Activated T-cell treated with anti-CD3 and anti-CD28 coated beads, Interleukin-2, amount 50 U/mL, for 24 hours (primary cell): ENCODE data around the gene IL32.
A peak's percentile ranks its signal among the peaks of the same experiment; 100 is the strongest.

ENCODE experiments used
- DNase-seq: peaks from one replicate; pipeline ENCODE4 v3.0.0-alpha.2; 2020
- H3K27ac Mint-ChIP-seq: 2 replicates; pipeline ENCODE4 v1.8.0; 2020; ENCODE audit warnings: mild to moderate bottlenecking, mixed read lengths
- H3K27me3 Mint-ChIP-seq: 2 replicates; pipeline ENCODE4 v1.8.0; 2020; ENCODE audit warnings: mixed read lengths
- H3K36me3 Mint-ChIP-seq: 2 replicates; pipeline ENCODE4 v1.8.0; 2020; ENCODE audit warnings: low read depth, mixed read lengths
- H3K4me1 Mint-ChIP-seq: 2 replicates; pipeline ENCODE4 v1.8.0; 2020; ENCODE audit warnings: low read depth, mixed read lengths
- H3K4me3 Mint-ChIP-seq: 2 replicates; pipeline ENCODE4 v1.8.0; 2020; ENCODE audit warnings: mild to moderate bottlenecking, moderate library complexity, mixed read lengths
- H3K9me3 Mint-ChIP-seq: 2 replicates; pipeline ENCODE4 v1.8.0; 2020; ENCODE audit warnings: mixed read lengths

Gene IL32

GRCh38 chr16:3065069-3065741 lies at the start of gene IL32:
IL32 (plus strand) TSS chr16:3065640; CDS start chr16:3065812, 172 bp downstream.
- Mint-ChIP-seq H3K4me1 (peaks cover 65% of the 10 kb centered on the region), H3K36me3 (peaks cover 47% of the 10 kb centered on the region), H3K27me3 (no peaks in the 10 kb centered on the region), H3K4me3 (peak within 1 kb of the TSS; percentile 100), H3K27ac (peak within 1 kb of the TSS; percentile 99), H3K9me3 (no peaks in the 10 kb centered on the region)
- peak; percentile 83 for DNase-seq

GRCh38 chr16:3015865-3016521 lies 49.4 kb upstream of the IL32 start:
- DNase-seq, result no peak
- H3K4me1 Mint-ChIP-seq, result peaks cover 21% of the 10 kb centered on the region
- H3K9me3 Mint-ChIP-seq, result no peaks in the 10 kb centered on the region
- H3K27ac Mint-ChIP-seq, result no peak overlapping the region
- H3K4me3 Mint-ChIP-seq, result no peak overlapping the region
- peaks cover 32% of the 10 kb centered on the region for H3K27me3 Mint-ChIP-seq
- no peaks in the 10 kb centered on the region for H3K36me3 Mint-ChIP-seq

- Mint-ChIP-seq H3K4me3 (no peak overlapping the region), H3K36me3 (peaks cover 1% of the 10 kb centered on the region), H3K4me1 (peaks cover 34% of the 10 kb centered on the region), H3K27ac (no peak overlapping the region), H3K9me3 (no peaks in the 10 kb centered on the region), H3K27me3 (peaks cover 28% of the 10 kb centered on the region)
- no peak for DNase-seq
These were observed 48.1 kb upstream of the IL32 start for GRCh38 chr16:3017344-3017743.

GRCh38 chr16:3017794-3018506 lies 47.5 kb upstream of the IL32 start, which contains the start of gene CLDN6:
CLDN6 (minus strand) TSS chr16:3018183; CDS start chr16:3016021, 2,162 bp downstream.
- Mint-ChIP-seq H3K27me3 (peaks cover 23% of the 10 kb centered on the region), H3K27ac (no peak within 1 kb of the TSS), H3K4me3 (no peak within 1 kb of the TSS), H3K4me1 (peaks cover 36% of the 10 kb centered on the region), H3K36me3 (peaks cover 1% of the 10 kb centered on the region), H3K9me3 (no peaks in the 10 kb centered on the region)
- DNase-seq, result no peak

GRCh38 chr16:3019594-3020246 lies 45.7 kb upstream of the IL32 start:
- H3K27me3 Mint-ChIP-seq, result peaks cover 16% of the 10 kb centered on the region
- H3K4me3 Mint-ChIP-seq, result peak overlapping the region; percentile 88
- no peaks in the 10 kb centered on the region for H3K9me3 Mint-ChIP-seq
- DNase-seq, result no peak
- H3K27ac Mint-ChIP-seq, result peak overlapping the region; percentile 87
- peaks cover 48% of the 10 kb centered on the region for H3K4me1 Mint-ChIP-seq
- H3K36me3 Mint-ChIP-seq, result peaks cover 5% of the 10 kb centered on the region

- Mint-ChIP-seq H3K9me3 (no peaks in the 10 kb centered on the region), H3K27ac (peak within 1 kb of the TSS; percentile 99), H3K4me1 (peaks cover 52% of the 10 kb centered on the region), H3K36me3 (peaks cover 5% of the 10 kb centered on the region), H3K4me3 (peak within 1 kb of the TSS; percentile 88), H3K27me3 (peaks cover 14% of the 10 kb centered on the region)
- DNase-seq, result peak; percentile 80
These were observed 45.2 kb upstream of the IL32 start, which contains the start of gene TNFRSF12A for GRCh38 chr16:3020247-3020603. TNFRSF12A (plus strand) TSS chr16:3020368; CDS start chr16:3020398, 30 bp downstream.

GRCh38 chr16:3020604-3021448 lies 44.6 kb upstream of the IL32 start:
- peak overlapping the region; percentile 99 for H3K27ac Mint-ChIP-seq
- DNase-seq, result peak; percentile 70
- H3K36me3 Mint-ChIP-seq, result peaks cover 11% of the 10 kb centered on the region
- peaks cover 56% of the 10 kb centered on the region for H3K4me1 Mint-ChIP-seq
- H3K27me3 Mint-ChIP-seq, result peaks cover 14% of the 10 kb centered on the region
- peak overlapping the region; percentile 88 for H3K4me3 Mint-ChIP-seq
- H3K9me3 Mint-ChIP-seq, result no peaks in the 10 kb centered on the region

- peak overlapping the region; percentile 99 for H3K27ac Mint-ChIP-seq
- peaks cover 19% of the 10 kb centered on the region for H3K36me3 Mint-ChIP-seq
- peak; percentile 85 for DNase-seq
- H3K27me3 Mint-ChIP-seq, result peaks cover 14% of the 10 kb centered on the region
- no peaks in the 10 kb centered on the region for H3K9me3 Mint-ChIP-seq
- peaks cover 56% of the 10 kb centered on the region for H3K4me1 Mint-ChIP-seq
- H3K4me3 Mint-ChIP-seq, result peak overlapping the region; percentile 88
These were observed 43.8 kb upstream of the IL32 start for GRCh38 chr16:3021449-3022207.

GRCh38 chr16:3022208-3022683 lies 43.2 kb upstream of the IL32 start:
- Mint-ChIP-seq H3K9me3 (no peaks in the 10 kb centered on the region), H3K36me3 (peaks cover 25% of the 10 kb centered on the region), H3K27ac (peak overlapping the region; percentile 99), H3K4me3 (peak overlapping the region; percentile 88), H3K27me3 (peaks cover 10% of the 10 kb centered on the region), H3K4me1 (peaks cover 56% of the 10 kb centered on the region)
- peak; percentile 91 for DNase-seq

GRCh38 chr16:3022684-3023414 lies 42.6 kb upstream of the IL32 start:
- H3K9me3 Mint-ChIP-seq, result no peaks in the 10 kb centered on the region
- peak overlapping the region; percentile 99 for H3K27ac Mint-ChIP-seq
- H3K4me3 Mint-ChIP-seq, result peak overlapping the region; percentile 88
- H3K27me3 Mint-ChIP-seq, result peaks cover 9% of the 10 kb centered on the region
- peak; percentile 58 for DNase-seq
- H3K36me3 Mint-ChIP-seq, result peaks cover 29% of the 10 kb centered on the region
- H3K4me1 Mint-ChIP-seq, result peaks cover 59% of the 10 kb centered on the region

- Mint-ChIP-seq H3K36me3 (peaks cover 30% of the 10 kb centered on the region), H3K4me3 (peak overlapping the region; percentile 88), H3K4me1 (peaks cover 57% of the 10 kb centered on the region), H3K27ac (peak overlapping the region; percentile 99), H3K9me3 (no peaks in the 10 kb centered on the region), H3K27me3 (peaks cover 9% of the 10 kb centered on the region)
- peak; percentile 65 for DNase-seq
These were observed 42.1 kb upstream of the IL32 start for GRCh38 chr16:3023415-3023668.

GRCh38 chr16:3023669-3024478 lies 41.6 kb upstream of the IL32 start, which contains the start of the genes HCFC1R1 and THOC6:
HCFC1R1 (minus strand) TSS chr16:3023942; CDS start chr16:3023941, 1 bp downstream.
THOC6 (plus strand) TSS chr16:3024035; CDS start chr16:3024327, 292 bp downstream.
- H3K9me3 Mint-ChIP-seq, result no peaks in the 10 kb centered on the region
- peak; percentile 97 for DNase-seq
- peaks cover 7% of the 10 kb centered on the region for H3K27me3 Mint-ChIP-seq
- H3K27ac Mint-ChIP-seq, result peak within 1 kb of the TSS; percentile 99
- peaks cover 30% of the 10 kb centered on the region for H3K36me3 Mint-ChIP-seq
- H3K4me3 Mint-ChIP-seq, result peak within 1 kb of the TSS; percentile 88
- peaks cover 56% of the 10 kb centered on the region for H3K4me1 Mint-ChIP-seq
